Stimulated activated CD8-positive, alpha-beta memory T cell treated with anti-CD3 and anti-CD28 coated beads, Interleukin-7, amount 100 ng/mL, for 24 hours (primary cell): ENCODE data around the gene KRTAP25-1.

Experiments
- DNase-seq: peaks from one replicate; pipeline ENCODE4 v3.0.0-alpha.2; 2020; ENCODE audit warnings: low read depth

Gene KRTAP25-1

DNA sequence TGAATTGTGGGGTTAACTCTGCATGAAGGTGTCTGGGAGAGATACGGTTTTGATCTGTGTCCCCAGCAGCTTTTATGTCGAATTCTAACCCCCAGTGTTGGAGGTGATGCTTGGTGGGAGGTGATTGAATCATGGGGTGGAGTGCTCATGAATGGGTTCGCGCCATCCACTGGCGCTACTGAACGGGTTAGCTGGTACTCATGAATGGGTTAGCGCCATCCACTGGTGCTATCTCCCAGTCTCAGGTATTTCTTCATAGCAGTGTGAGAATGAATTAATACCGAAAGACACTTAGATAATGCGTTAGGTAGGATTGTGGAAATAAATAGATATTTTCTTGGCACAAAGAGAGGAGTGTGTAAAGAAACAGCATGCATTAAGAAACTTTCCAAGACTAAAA, 40.5 kb downstream of the KRTAP25-1 start:
- no peak for DNase-seq

DNA sequence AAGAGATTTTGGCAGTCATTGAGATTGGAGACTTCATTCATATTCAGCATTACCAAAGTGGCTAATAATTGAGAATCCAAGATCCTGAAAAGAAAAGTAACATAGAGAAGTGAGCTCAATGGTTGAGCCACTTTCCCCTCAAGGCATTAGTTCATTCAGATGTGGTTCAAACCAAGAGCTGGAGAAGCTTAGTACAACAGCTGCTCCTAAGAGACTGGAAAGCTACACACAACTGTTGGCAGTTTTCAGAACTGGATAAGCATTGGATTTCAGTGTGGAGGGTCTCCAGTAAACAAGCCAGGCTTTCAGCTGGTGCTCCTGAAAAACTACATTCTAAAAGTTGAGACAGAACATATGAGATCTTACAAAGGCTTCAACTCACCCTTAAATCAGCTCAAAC, 44.3 kb downstream of the KRTAP25-1 start:
- DNase-seq: no peak

DNA sequence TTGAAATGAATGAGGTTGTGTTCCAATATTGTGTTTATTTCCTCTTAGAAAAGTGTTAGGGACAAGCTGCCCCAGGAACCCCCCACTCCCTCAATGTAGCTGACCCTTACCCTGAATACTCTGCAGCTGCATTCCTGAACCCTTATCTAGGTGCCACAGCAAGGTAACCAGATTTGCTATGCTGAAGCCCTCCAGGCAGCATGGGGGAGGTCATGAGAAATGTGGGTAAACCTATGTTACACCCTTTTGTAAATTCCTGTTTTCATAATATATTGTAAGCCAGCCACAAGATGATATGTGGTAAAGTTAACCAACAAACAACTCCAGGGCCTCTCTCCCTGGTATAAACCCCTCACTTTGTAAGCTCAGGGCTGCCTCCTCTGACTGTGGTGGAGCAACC, 45.6 kb downstream of the KRTAP25-1 start:
- DNase-seq: no peak

DNA sequence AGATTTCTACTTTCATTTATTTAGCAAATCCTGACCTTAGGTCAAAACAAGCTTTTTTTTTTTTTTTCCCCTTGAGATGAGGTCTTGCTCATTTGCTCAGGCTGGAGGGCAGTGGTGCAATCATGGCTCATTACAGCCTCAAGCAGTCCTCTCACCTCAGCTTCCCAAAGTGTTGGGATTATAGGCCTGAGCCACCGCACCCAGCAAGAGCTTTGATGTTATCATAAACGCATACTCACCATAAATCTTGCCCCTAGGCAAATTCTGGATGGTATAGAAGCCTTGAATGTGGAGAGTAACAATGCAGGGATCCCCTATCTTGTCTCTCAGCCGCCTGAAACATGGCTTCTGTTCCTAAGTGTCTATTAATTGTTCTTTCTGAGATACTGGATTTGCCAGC, 48.7 kb downstream of the KRTAP25-1 start:
- DNase-seq: no peak
